Fibroblast of mammary gland (primary cell): Measurements from ENCODE around the gene WDR72.

ENCODE experiments used
- DNase-seq: peaks from one replicate; pipeline ENCODE4 v3.0.0-alpha.2; 2010; ENCODE audit warnings: low read depth
- H3K4me3 ChIP-seq: 2 replicates; pipeline ENCODE4 v1.5.1; 2011; ENCODE audit warnings: low read depth, mild to moderate bottlenecking, low read length, moderate library complexity; ENCODE audit not compliant: control insufficient read depth
- CTCF ChIP-seq: conservative IDR thresholded peaks from 2 replicates; pipeline ENCODE4 v1.5.1; 2011; ENCODE audit warnings: low read depth, low read length, inconsistent platforms; ENCODE audit not compliant: control insufficient read depth, insufficient read depth

Gene WDR72

DNA sequence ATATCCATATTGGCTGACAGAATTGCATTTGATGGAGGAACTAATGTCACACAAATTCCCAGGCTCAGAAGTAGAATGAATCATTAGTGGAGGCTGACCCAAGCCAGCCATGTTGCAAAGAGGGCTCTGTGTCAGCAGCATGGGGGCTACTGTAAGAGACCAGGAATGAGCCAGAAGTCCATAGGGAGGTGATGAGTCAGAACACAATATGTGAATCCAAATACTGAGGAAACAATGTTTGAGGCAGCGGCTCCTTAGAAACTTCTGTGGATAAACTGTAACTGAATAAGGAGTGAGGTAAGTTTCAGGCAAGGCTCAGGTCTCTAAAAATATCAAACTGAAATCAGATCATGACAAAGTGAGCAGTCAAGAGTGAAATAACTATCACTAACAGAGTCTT, 170.7 kb downstream of the WDR72 start:
- peak; percentile 70 for DNase-seq
- H3K4me3 ChIP-seq = no peak overlapping the region
- TF ChIP-seq CTCF = no peak

DNA sequence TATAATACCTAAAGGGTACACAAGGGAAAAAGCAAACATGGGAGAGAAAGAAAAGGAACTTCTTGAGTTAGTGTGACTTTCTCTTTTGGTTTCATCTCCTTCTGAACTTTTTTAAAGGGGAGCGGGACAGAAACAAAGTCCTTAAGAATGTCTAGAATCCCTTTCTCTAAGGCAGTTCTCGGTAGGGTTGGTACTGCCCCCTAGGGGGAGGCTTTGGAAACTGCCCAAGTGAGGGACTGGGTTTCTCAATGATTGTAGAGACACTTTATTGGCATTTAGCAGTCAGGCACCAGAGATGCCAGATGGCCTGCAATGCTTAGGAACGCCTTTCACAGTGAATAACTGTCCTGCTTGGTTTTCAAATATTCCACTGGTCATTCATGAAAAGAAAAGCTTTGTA, 172.7 kb downstream of the WDR72 start:
- peak; percentile 25 for TF ChIP-seq CTCF
- DNase-seq = peak; percentile 5

DNA sequence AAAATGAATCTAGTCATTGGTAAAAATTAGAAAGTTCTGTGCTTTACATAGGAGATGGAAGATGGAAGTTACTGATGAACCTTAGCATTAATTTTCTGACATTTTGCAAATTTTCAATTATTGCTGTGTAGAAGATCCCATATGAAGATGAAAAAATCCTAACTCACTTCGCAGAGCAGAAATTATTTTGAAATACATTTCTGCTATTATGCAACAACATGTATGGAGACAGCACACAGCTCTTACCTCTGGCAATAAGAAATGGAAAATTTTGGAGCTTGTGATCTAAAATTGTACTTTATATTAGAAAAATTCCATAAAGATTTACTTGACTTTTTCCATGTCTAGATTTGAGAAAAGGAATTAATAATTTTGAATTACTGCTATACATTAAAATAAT, 177.9 kb downstream of the WDR72 start:
- no peak for TF ChIP-seq CTCF
- no peak for DNase-seq
- H3K4me3 ChIP-seq = no peak overlapping the region

More for the DNA sequence above, 172.7 kb downstream of the WDR72 start:
- no peak overlapping the region for H3K4me3 ChIP-seq

- TF ChIP-seq CTCF = no peak
- no peak for DNase-seq
These were observed 179.1 kb downstream of the WDR72 start for GRCh38 chr15:53580366-53580765.

GRCh38 chr15:53576841-53577240, 182.6 kb downstream of the WDR72 start:
- no peak for DNase-seq
- no peak for TF ChIP-seq CTCF
- H3K4me3 ChIP-seq = no peak overlapping the region

More at GRCh38 chr15:53580366-53580765, 179.1 kb downstream of the WDR72 start:
- H3K4me3 ChIP-seq = no peak overlapping the region

DNA sequence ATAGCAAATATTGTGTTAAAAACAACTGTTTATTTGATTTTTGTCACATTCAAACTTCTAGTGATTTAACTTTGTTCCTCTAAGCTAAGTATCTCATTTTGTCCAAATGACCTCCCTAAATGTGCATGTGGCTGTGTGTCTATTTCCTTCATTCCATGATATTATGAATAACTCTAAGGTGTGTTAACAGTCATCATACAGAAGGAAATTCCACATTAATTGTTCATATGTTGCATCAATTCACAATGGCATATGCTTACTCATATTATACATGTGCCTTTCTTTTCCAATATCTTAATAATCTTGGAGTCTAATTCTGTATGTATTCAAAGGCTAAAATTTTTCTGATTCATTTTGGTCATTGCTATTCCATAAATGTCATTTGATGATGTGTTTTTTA, 186.4 kb downstream of the WDR72 start:
- no peak overlapping the region for H3K4me3 ChIP-seq
- no peak for TF ChIP-seq CTCF
- DNase-seq = no peak
